HG02943 (cell line): ENCODE data around the gene ABCC4.
"Not testable (repeated sequence)": the region's sequence is repeated elsewhere in the genome, so short reads cannot be mapped to it uniquely, and the experiment has no call there.

Experiments
- ATAC-seq: cut with Tn5 transposase; IDR thresholded peaks from one replicate; pipeline ENCODE4 v1.9.1; 2021; ENCODE audit warnings: mild to moderate bottlenecking, low read depth, moderate library complexity; ENCODE audit not compliant: unreplicated experiment

The ABCC4 gene

GRCh38 chr13:95298971-95299621, 2.2 kb downstream of the ABCC4 start:
- ATAC-seq = no peak

GRCh38 chr13:95298169-95298965, 2.9 kb downstream of the ABCC4 start:
- ATAC-seq = no peak

GRCh38 chr13:95296326-95296925, 4.8 kb downstream of the ABCC4 start:
- ATAC-seq = no peak

- ATAC-seq = no peak
Observed at GRCh38 chr13:95295026-95295425, 6.2 kb downstream of the ABCC4 start.

- no peak for ATAC-seq
Observed at GRCh38 chr13:95292622-95293021, 8.6 kb downstream of the ABCC4 start.

GRCh38 chr13:95289901-95290300, 11.3 kb downstream of the ABCC4 start:
- ATAC-seq = not testable (repeated sequence)

- no peak for ATAC-seq
Observed at GRCh38 chr13:95289020-95289444, 12.2 kb downstream of the ABCC4 start.

GRCh38 chr13:95284436-95284835, 16.8 kb downstream of the ABCC4 start:
- ATAC-seq = no peak

- ATAC-seq = no peak
Observed at GRCh38 chr13:95279016-95279415, 22.2 kb downstream of the ABCC4 start.

GRCh38 chr13:95276037-95276505, 25.2 kb downstream of the ABCC4 start:
- ATAC-seq = no peak

GRCh38 chr13:95275322-95276036, 25.8 kb downstream of the ABCC4 start:
- ATAC-seq = no peak

GRCh38 chr13:95273592-95274132, 27.6 kb downstream of the ABCC4 start:
- not testable (repeated sequence) for ATAC-seq

- ATAC-seq = not testable (repeated sequence)
Observed at GRCh38 chr13:95272076-95272475, 29.2 kb downstream of the ABCC4 start.

- no peak for ATAC-seq
Observed at GRCh38 chr13:95269756-95270155, 31.5 kb downstream of the ABCC4 start.

GRCh38 chr13:95268343-95269065, 32.7 kb downstream of the ABCC4 start:
- not testable (repeated sequence) for ATAC-seq

- ATAC-seq = no peak
Observed at GRCh38 chr13:95267662-95268342, 33.4 kb downstream of the ABCC4 start.

GRCh38 chr13:95264225-95264624, 37.0 kb downstream of the ABCC4 start:
- no peak for ATAC-seq

GRCh38 chr13:95262837-95263384, 38.3 kb downstream of the ABCC4 start:
- no peak for ATAC-seq

GRCh38 chr13:95261956-95262355, 39.3 kb downstream of the ABCC4 start:
- ATAC-seq = no peak
